ENCODE data around the gene ADAM11. TPM values are rescaled to one million over a fixed set of nuclear protein-coding genes. Genes with fewer than 3 reads are reported as not detected.
A peak's percentile ranks its signal among the peaks of the same experiment; 100 is the strongest.

ADAM11 gene
- total and polyA plus RNA-seq, 2 donors from 2014 or later: 0.24 to 0.28 TPM

DNA sequence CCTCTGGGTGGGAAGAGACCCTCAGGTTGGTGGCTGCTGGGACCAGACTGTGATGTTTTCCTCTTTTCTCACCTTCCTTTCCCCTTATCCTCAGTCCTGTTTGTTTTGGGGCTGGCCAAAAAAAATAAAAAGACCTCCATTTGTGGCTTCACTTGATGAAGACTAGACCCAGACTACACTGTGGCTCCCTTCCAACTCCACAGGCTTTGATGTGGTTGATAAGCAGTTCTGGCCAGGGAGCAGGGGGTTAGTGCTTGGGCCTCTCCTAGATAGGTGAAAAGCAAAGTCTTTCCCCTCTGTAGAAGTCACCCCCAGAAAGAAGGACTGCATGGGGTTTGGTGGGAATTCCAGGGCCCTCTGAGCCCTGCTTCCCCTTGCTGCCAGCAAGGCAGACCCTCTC is 11.2 kb upstream of the ADAM11 start:
- Histone ChIP-seq H3K36me3 (ENCODE audit: control insufficient read depth in 2 of 3, insufficient read depth in 3 of 3, low read length in 3 of 3) (peaks cover 0 to 2% (median 0%) of the 10 kb centered on the region in 3 donors), H3K27me3 (ENCODE audit: control insufficient read depth, insufficient read depth, low read length) (no peaks in the 10 kb centered on the region), H3K9ac (ENCODE audit: low read length in 3 of 3) (no peak overlapping the region), H3K9me3 (ENCODE audit: control insufficient read depth in 2 of 3, insufficient read depth in 1 of 3, low read length in 3 of 3) (no peaks in the 10 kb centered on the region), H3K4me1 (ENCODE audit: control insufficient read depth in 2 of 3, insufficient read depth in 2 of 3, low read depth in 1 of 3, low read length in 3 of 3) (no peaks in the 10 kb centered on the region), H3K4me3 (ENCODE audit: low read length in 3 of 3) (no peak overlapping the region), H3K27ac (ENCODE audit: low read depth in 2 of 2, low read length in 2 of 2) (no peak overlapping the region)
- DNase-seq: peak in 1 of 5 donors; percentile 27
- FAIRE-seq: no peak
- TF ChIP-seq, protein P1, sequence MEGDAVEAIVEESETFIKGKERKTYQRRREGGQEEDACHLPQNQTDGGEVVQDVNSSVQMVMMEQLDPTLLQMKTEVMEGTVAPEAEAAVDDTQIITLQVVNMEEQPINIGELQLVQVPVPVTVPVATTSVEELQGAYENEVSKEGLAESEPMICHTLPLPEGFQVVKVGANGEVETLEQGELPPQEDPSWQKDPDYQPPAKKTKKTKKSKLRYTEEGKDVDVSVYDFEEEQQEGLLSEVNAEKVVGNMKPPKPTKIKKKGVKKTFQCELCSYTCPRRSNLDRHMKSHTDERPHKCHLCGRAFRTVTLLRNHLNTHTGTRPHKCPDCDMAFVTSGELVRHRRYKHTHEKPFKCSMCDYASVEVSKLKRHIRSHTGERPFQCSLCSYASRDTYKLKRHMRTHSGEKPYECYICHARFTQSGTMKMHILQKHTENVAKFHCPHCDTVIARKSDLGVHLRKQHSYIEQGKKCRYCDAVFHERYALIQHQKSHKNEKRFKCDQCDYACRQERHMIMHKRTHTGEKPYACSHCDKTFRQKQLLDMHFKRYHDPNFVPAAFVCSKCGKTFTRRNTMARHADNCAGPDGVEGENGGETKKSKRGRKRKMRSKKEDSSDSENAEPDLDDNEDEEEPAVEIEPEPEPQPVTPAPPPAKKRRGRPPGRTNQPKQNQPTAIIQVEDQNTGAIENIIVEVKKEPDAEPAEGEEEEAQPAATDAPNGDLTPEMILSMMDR (IDR thresholded peaks at IDR 0.05; ENCODE audit: borderline replicate concordance, extremely low read depth, insufficient read depth): no peak
- intact Hi-C loops (cut with DNase I): no loop called here

DNA sequence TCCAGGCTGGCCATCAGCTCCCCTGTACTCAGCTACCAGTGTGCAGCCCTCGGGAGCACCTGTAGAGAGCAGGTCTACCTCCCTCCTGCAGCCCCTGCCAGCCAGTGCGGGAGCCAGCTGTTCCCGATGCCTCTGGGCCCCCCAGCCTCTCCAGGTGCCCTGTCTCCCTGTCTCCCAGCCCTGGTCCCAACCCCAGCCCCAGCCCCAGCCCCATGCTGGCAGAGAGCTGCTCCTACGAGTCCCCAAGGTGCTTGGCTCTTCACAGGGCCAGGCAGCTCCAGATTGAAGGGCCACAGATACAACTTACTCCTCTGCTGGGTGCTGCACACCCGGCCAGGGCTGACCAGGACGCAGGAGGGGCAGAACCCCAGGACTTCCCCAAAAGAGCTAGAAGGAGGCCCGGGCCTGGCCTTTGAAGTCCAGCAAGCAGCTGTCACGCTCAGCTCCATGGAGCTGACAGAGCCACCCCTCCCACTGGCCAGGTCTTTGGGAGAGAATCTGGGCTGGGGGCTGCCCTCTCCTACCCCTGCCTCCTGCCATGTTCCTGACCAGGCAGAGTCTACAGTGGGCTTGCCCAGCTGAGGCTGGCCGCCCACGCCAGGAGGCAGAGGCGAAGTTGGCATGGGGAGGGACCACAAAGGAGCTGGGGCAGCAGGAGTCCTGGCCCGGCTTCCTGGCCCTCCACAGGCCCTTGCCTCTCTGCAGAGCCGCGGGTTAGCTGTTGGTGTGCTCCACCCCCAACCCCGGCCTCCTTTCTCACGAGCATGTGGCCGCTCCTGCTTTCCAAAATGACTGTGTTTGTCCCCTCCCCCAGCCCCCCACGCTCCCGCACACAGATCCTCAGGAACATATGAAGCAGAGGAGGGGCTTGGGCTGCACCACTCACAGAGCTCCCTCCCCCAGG is 9.5 kb upstream of the ADAM11 start:
- no peaks in the 10 kb centered on the region for H3K9me3 ChIP-seq (ENCODE audit: control insufficient read depth in 2 of 3, insufficient read depth in 1 of 3, low read length in 3 of 3)
- H3K9ac ChIP-seq (ENCODE audit: low read length in 3 of 3): no peak overlapping the region
- DNase-seq (peak in 3 of 5 donors; percentile 16 to 61 (median 18)), FAIRE-seq (no peak)
- H3K27me3 ChIP-seq (ENCODE audit: control insufficient read depth, insufficient read depth, low read length): no peaks in the 10 kb centered on the region
- intact Hi-C loops (cut with DNase I): no loop called here
- peaks cover 0 to 2% (median 0%) of the 10 kb centered on the region in 3 donors for H3K36me3 ChIP-seq (ENCODE audit: control insufficient read depth in 2 of 3, insufficient read depth in 3 of 3, low read length in 3 of 3)
- H3K27ac ChIP-seq (ENCODE audit: low read depth in 2 of 2, low read length in 2 of 2): no peak overlapping the region
- H3K4me3 ChIP-seq (ENCODE audit: low read length in 3 of 3): no peak overlapping the region
- TF ChIP-seq, protein P1 (IDR thresholded peaks at IDR 0.05; ENCODE audit: borderline replicate concordance, extremely low read depth, insufficient read depth): no peak
- no peaks in the 10 kb centered on the region for H3K4me1 ChIP-seq (ENCODE audit: control insufficient read depth in 2 of 3, insufficient read depth in 2 of 3, low read depth in 1 of 3, low read length in 3 of 3)

DNA sequence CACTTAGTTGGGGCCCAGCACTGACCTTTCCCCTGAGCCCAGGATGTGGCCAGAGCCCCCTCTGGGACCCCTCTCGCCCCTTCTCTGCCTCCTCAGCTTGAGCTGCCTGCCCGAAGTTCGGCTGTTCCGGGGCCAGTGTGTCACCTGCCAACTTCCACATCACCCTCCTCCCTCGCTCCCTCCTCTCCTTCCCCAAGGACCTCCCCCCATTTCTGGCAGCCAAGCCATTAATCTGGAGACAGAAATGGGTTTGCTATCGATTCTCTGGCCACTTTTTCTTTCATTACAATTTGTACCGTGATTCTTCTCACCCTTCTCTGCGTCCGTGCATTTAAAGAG is 8.8 kb upstream of the ADAM11 start:
- peaks cover 0 to 2% (median 0%) of the 10 kb centered on the region in 3 donors for H3K36me3 ChIP-seq (ENCODE audit: control insufficient read depth in 2 of 3, insufficient read depth in 3 of 3, low read length in 3 of 3)
- H3K9ac ChIP-seq (ENCODE audit: low read length in 3 of 3): no peak overlapping the region
- intact Hi-C loops (cut with DNase I): no loop called here
- no peak overlapping the region for H3K27ac ChIP-seq (ENCODE audit: low read depth in 2 of 2, low read length in 2 of 2)
- no peaks in the 10 kb centered on the region for H3K27me3 ChIP-seq (ENCODE audit: control insufficient read depth, insufficient read depth, low read length)
- DNase-seq (no peak), FAIRE-seq (no peak)
- H3K4me1 ChIP-seq (ENCODE audit: control insufficient read depth in 2 of 3, insufficient read depth in 2 of 3, low read depth in 1 of 3, low read length in 3 of 3): no peaks in the 10 kb centered on the region
- TF ChIP-seq, protein P1 (IDR thresholded peaks at IDR 0.05; ENCODE audit: borderline replicate concordance, extremely low read depth, insufficient read depth): no peak
- H3K9me3 ChIP-seq (ENCODE audit: control insufficient read depth in 2 of 3, insufficient read depth in 1 of 3, low read length in 3 of 3): no peaks in the 10 kb centered on the region
- H3K4me3 ChIP-seq (ENCODE audit: low read length in 3 of 3): no peak overlapping the region

Data from kidney (tissue), 14 donors.